ENCODE results near the gene DHX29. TPM values are rescaled to one million over a fixed set of nuclear protein-coding genes. Genes with fewer than 3 reads are reported as not detected.

Gene DHX29
- total RNA-seq, 1 donor from 2014 or later: 20.4 TPM

- peaks cover 0 to 7% (median 5%) of the 10 kb centered on the region in 3 donors for H3K36me3 ChIP-seq (ENCODE audit: control insufficient read depth in 3 of 3, insufficient read depth in 3 of 3, low read length in 3 of 3)
- no peaks in the 10 kb centered on the region for H3K27me3 ChIP-seq (ENCODE audit: control insufficient read depth in 3 of 3, insufficient read depth in 3 of 3, low read length in 3 of 3)
- H3K4me1 ChIP-seq (ENCODE audit: control insufficient read depth in 3 of 3, insufficient read depth in 3 of 3, low read length in 3 of 3): no peaks in the 10 kb centered on the region
- H3K9me3 ChIP-seq (ENCODE audit: control insufficient read depth in 3 of 3, low read length in 3 of 3): peaks cover 0 to 8% (median 6%) of the 10 kb centered on the region in 3 donors
- H3K9ac ChIP-seq (ENCODE audit: low read depth in 1 of 3, low read length in 3 of 3): no peak overlapping the region
- H3K4me3 ChIP-seq (ENCODE audit: low read length in 3 of 3): no peak overlapping the region
- no peak overlapping the region for H3K27ac ChIP-seq (ENCODE audit: low read depth, low read length)
Observed at GRCh38 chr5:55250064-55250463, 57.4 kb downstream of the DHX29 start.

- H3K27me3 ChIP-seq (ENCODE audit: control insufficient read depth in 3 of 3, insufficient read depth in 3 of 3, low read length in 3 of 3): peaks cover 3 to 12% (median 6%) of the 10 kb centered on the region in 3 donors
Observed at GRCh38 chr5:55241746-55242145, 65.7 kb downstream of the DHX29 start.

GRCh38 chr5:55236800-55237199 is 70.7 kb downstream of the DHX29 start:
- Histone ChIP-seq H3K9ac (ENCODE audit: low read depth in 1 of 3, low read length in 3 of 3) (no peak overlapping the region), H3K27me3 (ENCODE audit: control insufficient read depth in 3 of 3, insufficient read depth in 3 of 3, low read length in 3 of 3) (peaks cover 33 to 57% (median 48%) of the 10 kb centered on the region in 3 donors), H3K27ac (ENCODE audit: low read depth, low read length) (no peak overlapping the region), H3K4me3 (ENCODE audit: low read length in 3 of 3) (no peak overlapping the region), H3K4me1 (ENCODE audit: control insufficient read depth in 3 of 3, insufficient read depth in 3 of 3, low read length in 3 of 3) (peaks cover 25 to 27% (median 27%) of the 10 kb centered on the region in 3 donors), H3K9me3 (ENCODE audit: control insufficient read depth in 3 of 3, low read length in 3 of 3) (no peaks in the 10 kb centered on the region), H3K36me3 (ENCODE audit: control insufficient read depth in 3 of 3, insufficient read depth in 3 of 3, low read length in 3 of 3) (no peaks in the 10 kb centered on the region)

More at GRCh38 chr5:55241746-55242145, 65.7 kb downstream of the DHX29 start:
- Histone ChIP-seq H3K9ac (ENCODE audit: low read depth in 1 of 3, low read length in 3 of 3) (no peak overlapping the region), H3K36me3 (ENCODE audit: control insufficient read depth in 3 of 3, insufficient read depth in 3 of 3, low read length in 3 of 3) (no peaks in the 10 kb centered on the region), H3K4me1 (ENCODE audit: control insufficient read depth in 3 of 3, insufficient read depth in 3 of 3, low read length in 3 of 3) (no peaks in the 10 kb centered on the region), H3K27ac (ENCODE audit: low read depth, low read length) (no peak overlapping the region), H3K4me3 (ENCODE audit: low read length in 3 of 3) (no peak overlapping the region), H3K9me3 (ENCODE audit: control insufficient read depth in 3 of 3, low read length in 3 of 3) (no peaks in the 10 kb centered on the region)

GRCh38 chr5:55234121-55234700 is 73.3 kb downstream of the DHX29 start:
- Histone ChIP-seq H3K4me1 (ENCODE audit: control insufficient read depth in 3 of 3, insufficient read depth in 3 of 3, low read length in 3 of 3) (peaks cover 35 to 41% (median 39%) of the 10 kb centered on the region in 3 donors), H3K9ac (ENCODE audit: low read depth in 1 of 3, low read length in 3 of 3) (peak overlapping the region; percentile 20 to 57 (median 52)), H3K27me3 (ENCODE audit: control insufficient read depth in 3 of 3, insufficient read depth in 3 of 3, low read length in 3 of 3) (peaks cover 59 to 76% (median 70%) of the 10 kb centered on the region in 3 donors), H3K27ac (ENCODE audit: low read depth, low read length) (no peak overlapping the region), H3K9me3 (ENCODE audit: control insufficient read depth in 3 of 3, low read length in 3 of 3) (no peaks in the 10 kb centered on the region), H3K4me3 (ENCODE audit: low read length in 3 of 3) (peak overlapping the region; percentile 67 to 73 (median 70)), H3K36me3 (ENCODE audit: control insufficient read depth in 3 of 3, insufficient read depth in 3 of 3, low read length in 3 of 3) (no peaks in the 10 kb centered on the region)

- Histone ChIP-seq H3K4me3 (ENCODE audit: low read length in 3 of 3) (peak within 1 kb of the TSS; percentile 67 to 73 (median 70)), H3K9me3 (ENCODE audit: control insufficient read depth in 3 of 3, low read length in 3 of 3) (no peaks in the 10 kb centered on the region), H3K4me1 (ENCODE audit: control insufficient read depth in 3 of 3, insufficient read depth in 3 of 3, low read length in 3 of 3) (peaks cover 35 to 41% (median 39%) of the 10 kb centered on the region in 3 donors), H3K36me3 (ENCODE audit: control insufficient read depth in 3 of 3, insufficient read depth in 3 of 3, low read length in 3 of 3) (no peaks in the 10 kb centered on the region), H3K27me3 (ENCODE audit: control insufficient read depth in 3 of 3, insufficient read depth in 3 of 3, low read length in 3 of 3) (peaks cover 68 to 86% (median 79%) of the 10 kb centered on the region in 3 donors), H3K27ac (ENCODE audit: low read depth, low read length) (no peak within 1 kb of the TSS), H3K9ac (ENCODE audit: low read depth in 1 of 3, low read length in 3 of 3) (peak within 1 kb of the TSS; percentile 20 to 57 (median 52))
Observed at GRCh38 chr5:55232985-55233928, 74.2 kb downstream of the DHX29 start, which contains the start of gene CCNO. Gene CCNO (minus strand): TSS chr5:55233608. CDS start chr5:55233523, 85 bp downstream.

- Histone ChIP-seq H3K9ac (ENCODE audit: low read depth in 1 of 3, low read length in 3 of 3) (peak overlapping the region in 2 of 3 donors; percentile 36 to 40), H3K27ac (ENCODE audit: low read depth, low read length) (no peak overlapping the region), H3K9me3 (ENCODE audit: control insufficient read depth in 3 of 3, low read length in 3 of 3) (no peaks in the 10 kb centered on the region), H3K4me3 (ENCODE audit: low read length in 3 of 3) (peak overlapping the region; percentile 67 to 73 (median 70)), H3K36me3 (ENCODE audit: control insufficient read depth in 3 of 3, insufficient read depth in 3 of 3, low read length in 3 of 3) (no peaks in the 10 kb centered on the region), H3K27me3 (ENCODE audit: control insufficient read depth in 3 of 3, insufficient read depth in 3 of 3, low read length in 3 of 3) (peaks cover 77 to 90% (median 87%) of the 10 kb centered on the region in 3 donors), H3K4me1 (ENCODE audit: control insufficient read depth in 3 of 3, insufficient read depth in 3 of 3, low read length in 3 of 3) (peaks cover 40 to 49% (median 44%) of the 10 kb centered on the region in 3 donors)
Observed at GRCh38 chr5:55232271-55232984, 75.1 kb downstream of the DHX29 start.

GRCh38 chr5:55231919-55232270 is 75.6 kb downstream of the DHX29 start:
- Histone ChIP-seq H3K4me1 (ENCODE audit: control insufficient read depth in 3 of 3, insufficient read depth in 3 of 3, low read length in 3 of 3) (peaks cover 42 to 53% (median 48%) of the 10 kb centered on the region in 3 donors), H3K27me3 (ENCODE audit: control insufficient read depth in 3 of 3, insufficient read depth in 3 of 3, low read length in 3 of 3) (peaks cover 79 to 92% (median 91%) of the 10 kb centered on the region in 3 donors), H3K27ac (ENCODE audit: low read depth, low read length) (no peak overlapping the region), H3K9me3 (ENCODE audit: control insufficient read depth in 3 of 3, low read length in 3 of 3) (no peaks in the 10 kb centered on the region), H3K4me3 (ENCODE audit: low read length in 3 of 3) (peak overlapping the region; percentile 67 to 73 (median 70)), H3K36me3 (ENCODE audit: control insufficient read depth in 3 of 3, insufficient read depth in 3 of 3, low read length in 3 of 3) (no peaks in the 10 kb centered on the region), H3K9ac (ENCODE audit: low read depth in 1 of 3, low read length in 3 of 3) (peak overlapping the region in 1 of 3 donors; percentile 40)

- Histone ChIP-seq H3K4me1 (ENCODE audit: control insufficient read depth in 3 of 3, insufficient read depth in 3 of 3, low read length in 3 of 3) (peaks cover 47 to 59% (median 51%) of the 10 kb centered on the region in 3 donors), H3K9ac (ENCODE audit: low read depth in 1 of 3, low read length in 3 of 3) (peak overlapping the region in 1 of 3 donors; percentile 54), H3K36me3 (ENCODE audit: control insufficient read depth in 3 of 3, insufficient read depth in 3 of 3, low read length in 3 of 3) (no peaks in the 10 kb centered on the region), H3K27ac (ENCODE audit: low read depth, low read length) (no peak overlapping the region), H3K4me3 (ENCODE audit: low read length in 3 of 3) (peak overlapping the region; percentile 23 to 63 (median 58)), H3K9me3 (ENCODE audit: control insufficient read depth in 3 of 3, low read length in 3 of 3) (no peaks in the 10 kb centered on the region), H3K27me3 (ENCODE audit: control insufficient read depth in 3 of 3, insufficient read depth in 3 of 3, low read length in 3 of 3) (peaks cover 82 to 92% (median 91%) of the 10 kb centered on the region in 3 donors)
Observed at GRCh38 chr5:55231029-55231918, 76.2 kb downstream of the DHX29 start.
